Fibroblast of lung (primary cell): ENCODE measurements around the gene SULT4A1. TPM values are rescaled to one million over a fixed set of nuclear protein-coding genes. Genes with fewer than 3 reads are reported as not detected.
A peak's percentile ranks its signal among the peaks of the same experiment; 100 is the strongest.

Experiments
- DNase-seq, 2 donors: peaks; one replicate each; pipeline versions ENCODE4 v3.0.0 to v3.0.0-alpha.2; 2010; ENCODE audit warnings: low read depth in 2 of 2
- H2AFZ ChIP-seq: 2 replicates; pipeline ENCODE4 v1.5.1; 2012; ENCODE audit warnings: low read length, control low read depth, inconsistent platforms
- H3K27ac ChIP-seq: 2 replicates; pipeline ENCODE4 v1.5.1; 2011; ENCODE audit warnings: low read length, control low read depth; ENCODE audit not compliant: insufficient read depth
- H3K27me3 ChIP-seq: 2 replicates; pipeline ENCODE4 v1.5.1; 2011; ENCODE audit warnings: mild to moderate bottlenecking, low read length; ENCODE audit not compliant: control insufficient read depth, insufficient read depth
- H3K36me3 ChIP-seq: 2 replicates; pipeline ENCODE4 v1.5.1; 2011; ENCODE audit warnings: low read length; ENCODE audit not compliant: control insufficient read depth, insufficient read depth
- H3K4me1 ChIP-seq: 2 replicates; pipeline ENCODE4 v1.5.1; 2011; ENCODE audit warnings: low read length; ENCODE audit not compliant: control insufficient read depth, insufficient read depth; ENCODE audit errors: extremely low read depth
- H3K4me2 ChIP-seq: 2 replicates; pipeline ENCODE4 v1.5.1; 2011; ENCODE audit warnings: low read length, control low read depth; ENCODE audit not compliant: insufficient read depth; ENCODE audit errors: extremely low read depth
- H3K4me3 ChIP-seq, 4 experiments: fragments of 200-600 bp in 1 of 4; sonication (generic) in 1 of 4; replicated peaks in 1 of 4; 2 replicates each; pipeline ENCODE4 v1.5.1; 2011 to 2016; ENCODE audit warnings: low read length in 4 of 4, low read depth in 3 of 4, mild to moderate bottlenecking in 3 of 4, control low read depth in 2 of 4, inconsistent platforms in 1 of 4, mixed read lengths in 1 of 4; ENCODE audit not compliant: insufficient read depth in 1 of 4; ENCODE audit errors: control extremely low read depth in 1 of 4
- H3K79me2 ChIP-seq: 2 replicates; pipeline ENCODE4 v1.5.1; 2012; ENCODE audit warnings: mild to moderate bottlenecking, low read length, inconsistent platforms; ENCODE audit not compliant: control insufficient read depth, insufficient read depth
- H3K9ac ChIP-seq: 2 replicates; pipeline ENCODE4 v1.5.1; 2011; ENCODE audit warnings: mild to moderate bottlenecking, low read length, control low read depth; ENCODE audit not compliant: insufficient read depth
- H3K9me3 ChIP-seq: 2 replicates; pipeline ENCODE4 v1.5.1; 2012; ENCODE audit warnings: low read depth, low read length; ENCODE audit not compliant: control insufficient read depth, insufficient read depth
- H4K20me1 ChIP-seq: 2 replicates; pipeline ENCODE4 v1.5.1; 2011; ENCODE audit warnings: low read length; ENCODE audit not compliant: control insufficient read depth, insufficient read depth; ENCODE audit errors: extremely low read depth
- EZH2 ChIP-seq: IDR thresholded peaks from 2 replicates; pipeline ENCODE4 v1.5.1; 2012; ENCODE audit warnings: low read length, control low read depth, mild to moderate bottlenecking; ENCODE audit errors: missing control alignments
- polyA plus RNA-seq, 2 donors: library from polyadenylated mRNA; depleted of rRNA in 1 of 2; stranded (reverse) in 1 of 2; unstranded in 1 of 2; fragments of >200 nt; gene quantifications; 2 replicates each; pipeline ENCODE4 v1.2.1, GENCODE V29; 2011 to 2012; ENCODE audit warnings: missing spikeins in 1 of 2
- total RNA-seq: library from RNA; depleted of rRNA; stranded (reverse); fragments of >200 nt; gene quantifications from 2 replicates; pipeline ENCODE4 v1.2.1, GENCODE V29; 2014
- TF ChIP-seq, protein P1 (sequence below), 2 donors: IDR thresholded peaks in 1 of 2; conservative IDR thresholded peaks in 1 of 2; 1 replicate in 1 of 2; 2 replicates in 1 of 2; pipeline ENCODE4 v1.5.1; 2011 to 2012; ENCODE audit warnings: low read length in 2 of 2, control low read depth in 1 of 2, inconsistent platforms in 1 of 2, low read depth in 1 of 2, mild to moderate bottlenecking in 1 of 2

Gene SULT4A1
- total and polyA plus RNA-seq, 2 donors (not counting 1 experiment from before 2014, with no cell fraction given): 0.16 to 0.50 TPM

DNA sequence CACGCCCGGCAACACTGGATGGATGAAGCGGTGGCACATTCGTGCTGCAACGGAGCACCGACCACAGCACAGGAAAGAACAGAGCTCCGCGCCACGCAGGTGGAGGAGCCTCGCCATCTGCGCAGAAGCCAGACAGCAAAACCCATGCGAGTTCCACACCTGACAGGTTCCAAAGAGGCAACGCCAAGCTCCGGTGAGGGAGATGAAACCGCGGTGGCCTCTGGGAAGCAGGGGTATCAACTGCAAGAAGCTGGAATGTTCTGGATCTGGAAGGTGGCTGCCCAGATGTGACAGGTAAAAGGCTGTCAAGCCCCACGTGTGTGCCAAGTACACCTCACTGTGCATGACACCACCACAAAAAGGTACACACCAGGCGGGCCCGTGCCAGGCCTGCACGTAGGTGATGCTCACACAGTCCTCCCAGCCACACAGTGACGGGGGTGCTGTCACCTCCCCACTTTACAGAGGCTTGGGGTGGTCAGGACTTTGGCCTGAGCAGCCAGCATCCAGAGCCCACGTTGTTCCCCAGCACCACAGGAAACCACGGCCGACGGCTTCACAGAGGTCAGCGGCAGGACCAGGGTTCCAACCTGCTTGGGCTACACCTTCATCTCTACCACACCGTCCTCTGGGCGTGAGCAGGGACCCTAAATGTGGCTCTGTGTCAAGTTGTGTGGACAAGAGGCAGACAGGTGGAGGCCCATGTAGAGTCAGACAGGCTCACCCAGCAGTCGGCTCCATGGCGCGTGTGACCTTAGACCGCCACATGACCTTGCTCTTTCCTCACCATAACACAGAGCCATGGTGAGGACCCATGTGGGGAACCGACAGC lies 30.5 kb downstream of the SULT4A1 start:
- Histone ChIP-seq H3K9me3 (no peaks in the 10 kb centered on the region), H2AFZ (no peak overlapping the region), H3K27me3 (no peaks in the 10 kb centered on the region), H3K79me2 (no peaks in the 10 kb centered on the region), H3K36me3 (no peaks in the 10 kb centered on the region), H3K4me2 (no peak overlapping the region), H3K4me3 (no peak overlapping the region), H4K20me1 (no peaks in the 10 kb centered on the region), H3K9ac (no peak overlapping the region), H3K4me1 (peaks cover 19% of the 10 kb centered on the region), H3K27ac (no peak overlapping the region)
- no peak for DNase-seq
- TF ChIP-seq EZH2: no peak
- TF ChIP-seq, protein P1, sequence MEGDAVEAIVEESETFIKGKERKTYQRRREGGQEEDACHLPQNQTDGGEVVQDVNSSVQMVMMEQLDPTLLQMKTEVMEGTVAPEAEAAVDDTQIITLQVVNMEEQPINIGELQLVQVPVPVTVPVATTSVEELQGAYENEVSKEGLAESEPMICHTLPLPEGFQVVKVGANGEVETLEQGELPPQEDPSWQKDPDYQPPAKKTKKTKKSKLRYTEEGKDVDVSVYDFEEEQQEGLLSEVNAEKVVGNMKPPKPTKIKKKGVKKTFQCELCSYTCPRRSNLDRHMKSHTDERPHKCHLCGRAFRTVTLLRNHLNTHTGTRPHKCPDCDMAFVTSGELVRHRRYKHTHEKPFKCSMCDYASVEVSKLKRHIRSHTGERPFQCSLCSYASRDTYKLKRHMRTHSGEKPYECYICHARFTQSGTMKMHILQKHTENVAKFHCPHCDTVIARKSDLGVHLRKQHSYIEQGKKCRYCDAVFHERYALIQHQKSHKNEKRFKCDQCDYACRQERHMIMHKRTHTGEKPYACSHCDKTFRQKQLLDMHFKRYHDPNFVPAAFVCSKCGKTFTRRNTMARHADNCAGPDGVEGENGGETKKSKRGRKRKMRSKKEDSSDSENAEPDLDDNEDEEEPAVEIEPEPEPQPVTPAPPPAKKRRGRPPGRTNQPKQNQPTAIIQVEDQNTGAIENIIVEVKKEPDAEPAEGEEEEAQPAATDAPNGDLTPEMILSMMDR (conservative IDR thresholded peaks at IDR 0.05 in 1 of 2, IDR thresholded peaks at IDR 0.05 in 1 of 2; ENCODE audit: low read depth in 1 of 2, low read length in 2 of 2): no peak

- Histone ChIP-seq H2AFZ (no peak overlapping the region), H3K4me3 (no peak overlapping the region), H3K27me3 (no peaks in the 10 kb centered on the region), H4K20me1 (no peaks in the 10 kb centered on the region), H3K4me2 (no peak overlapping the region), H3K4me1 (peaks cover 23% of the 10 kb centered on the region), H3K27ac (no peak overlapping the region), H3K9ac (no peak overlapping the region), H3K9me3 (no peaks in the 10 kb centered on the region), H3K36me3 (no peaks in the 10 kb centered on the region), H3K79me2 (no peaks in the 10 kb centered on the region)
- DNase-seq: no peak
- TF ChIP-seq, protein P1 (conservative IDR thresholded peaks at IDR 0.05 in 1 of 2, IDR thresholded peaks at IDR 0.05 in 1 of 2; ENCODE audit: low read depth in 1 of 2, low read length in 2 of 2): no peak
- TF ChIP-seq EZH2: no peak
These were observed 31.3 kb downstream of the SULT4A1 start for GRCh38 chr22:43830931-43831560.

- H3K27me3 ChIP-seq: no peaks in the 10 kb centered on the region
- peak overlapping the region; percentile 37 for H3K4me2 ChIP-seq
- H3K36me3 ChIP-seq: no peaks in the 10 kb centered on the region
- no peak overlapping the region for H3K4me3 ChIP-seq
- no peaks in the 10 kb centered on the region for H4K20me1 ChIP-seq
- peak overlapping the region; percentile 46 for H3K27ac ChIP-seq
- no peaks in the 10 kb centered on the region for H3K9me3 ChIP-seq
- H3K79me2 ChIP-seq: no peaks in the 10 kb centered on the region
- TF ChIP-seq, protein P1 (conservative IDR thresholded peaks at IDR 0.05 in 1 of 2, IDR thresholded peaks at IDR 0.05 in 1 of 2; ENCODE audit: low read depth in 1 of 2, low read length in 2 of 2): no peak
- no peak for TF ChIP-seq EZH2
- peaks cover 23% of the 10 kb centered on the region for H3K4me1 ChIP-seq
- H2AFZ ChIP-seq: peak overlapping the region; percentile 23
- peak; percentile 27 to 95 for DNase-seq
- H3K9ac ChIP-seq: peak overlapping the region; percentile 20
These were observed 32.1 kb downstream of the SULT4A1 start for GRCh38 chr22:43829904-43830851.
